Fibroblast of upper back skin (primary cell): Measurements from ENCODE around the gene VAMP5.
"Not testable (repeated sequence)": the region's sequence is repeated elsewhere in the genome, so short reads cannot be mapped to it uniquely, and the experiment has no call there.

ENCODE experiments used
- DNase-seq: peaks from one replicate; pipeline ENCODE4 v3.0.0-alpha.2; 2013

The VAMP5 gene

GRCh38 chr2:85584857-85585780 lies 888 bp downstream of the VAMP5 start:
- peak; percentile 52 for DNase-seq

- DNase-seq: peak; percentile 69
Observed at GRCh38 chr2:85585781-85586105, 1.5 kb downstream of the VAMP5 start.

DNA sequence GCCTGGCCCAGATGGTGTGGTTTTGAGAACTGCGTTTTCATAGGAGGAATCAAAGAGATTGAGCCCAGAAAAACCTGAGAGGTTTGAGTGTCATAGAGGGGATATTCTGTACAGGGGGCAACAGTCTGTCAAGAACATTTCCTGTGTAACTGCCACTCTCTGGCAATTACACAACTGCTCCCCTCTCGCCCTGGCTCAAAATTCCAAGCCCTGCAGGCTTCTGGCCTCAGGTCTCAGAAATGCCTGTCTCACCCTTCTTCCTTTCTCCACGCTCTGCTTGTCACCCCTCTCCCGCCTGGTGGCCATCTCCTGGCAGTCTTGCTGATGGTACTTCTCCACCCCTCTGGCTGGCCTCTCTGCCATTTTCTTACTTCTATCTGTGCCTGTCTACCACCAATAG lies 4.0 kb downstream of the VAMP5 start:
- no peak for DNase-seq

- no peak for DNase-seq
Observed at GRCh38 chr2:85588645-85589044, 4.4 kb downstream of the VAMP5 start.

- no peak for DNase-seq
Observed at GRCh38 chr2:85589181-85589580, 5.0 kb downstream of the VAMP5 start.

DNA sequence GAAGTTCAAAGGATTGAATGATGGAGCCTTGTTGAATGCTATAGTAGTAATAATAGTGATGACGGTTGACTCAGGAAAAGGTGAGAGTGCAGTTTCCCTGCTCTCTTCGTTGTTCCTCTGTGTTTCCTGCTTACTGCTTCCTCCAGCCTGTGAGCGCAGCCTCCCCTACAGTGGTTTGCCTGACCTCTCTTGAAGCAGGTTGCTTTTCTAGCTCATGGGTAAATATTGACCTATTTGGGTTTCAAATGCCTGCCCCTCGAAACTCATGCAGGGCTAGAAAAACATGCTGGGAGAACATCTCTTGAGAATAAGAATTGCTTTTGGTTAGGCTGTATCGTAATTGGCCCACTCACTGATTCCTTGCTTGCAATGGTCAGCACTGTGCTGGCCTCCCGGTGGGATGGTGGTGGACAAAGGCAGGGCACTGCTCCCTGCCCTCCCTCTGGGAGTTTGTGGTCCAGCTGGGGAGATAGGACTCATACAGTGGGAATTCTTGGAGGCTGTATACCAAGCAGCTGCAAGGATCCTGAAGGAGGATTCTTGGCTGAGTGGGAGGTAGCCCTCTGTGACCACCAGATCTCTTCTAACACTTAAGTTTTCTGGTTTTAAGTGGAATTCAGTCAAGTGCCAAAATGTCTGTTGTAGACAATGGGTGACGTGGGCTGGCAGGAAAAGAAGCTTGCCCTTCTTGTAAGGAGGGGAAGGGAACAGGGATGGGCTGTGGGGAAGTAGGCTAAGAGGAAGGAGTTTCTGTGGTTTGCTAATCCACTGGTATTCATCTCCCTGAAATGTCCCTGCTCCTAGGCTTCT lies 6.0 kb downstream of the VAMP5 start:
- DNase-seq: peak; percentile 92

- no peak for DNase-seq
Observed at GRCh38 chr2:85590950-85591349, 6.7 kb downstream of the VAMP5 start.

- no peak for DNase-seq
Observed at GRCh38 chr2:85591563-85591962, 7.3 kb downstream of the VAMP5 start.

DNA sequence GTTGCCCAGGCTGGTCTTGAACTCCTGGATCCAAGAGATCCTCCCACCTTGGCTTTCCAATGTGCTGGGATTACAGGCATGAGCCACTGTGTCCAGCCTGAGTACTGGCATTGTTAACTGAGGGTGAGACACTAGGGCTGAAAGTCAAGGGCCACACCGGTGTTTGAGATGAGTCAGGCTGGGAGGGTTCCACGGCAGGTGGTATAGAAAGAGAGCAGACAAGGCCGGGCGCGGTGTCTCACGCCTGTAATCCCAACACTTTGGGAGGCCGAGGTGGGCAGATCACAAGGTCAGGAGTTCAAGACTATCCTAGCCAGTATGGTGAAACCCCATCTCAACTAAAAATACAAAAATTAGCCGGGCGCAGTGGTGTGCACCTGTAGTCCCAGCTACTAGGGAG lies 8.1 kb downstream of the VAMP5 start:
- DNase-seq: not testable (repeated sequence)

- no peak for DNase-seq
Observed at GRCh38 chr2:85593023-85593422, 8.8 kb downstream of the VAMP5 start.

GRCh38 chr2:85594715-85595300 lies 10.6 kb downstream of the VAMP5 start:
- DNase-seq: no peak

GRCh38 chr2:85595301-85596025 lies 11.2 kb downstream of the VAMP5 start, which contains the start of gene RNF181:
RNF181 (plus strand) TSS chr2:85595745; CDS start chr2:85595764, 19 bp downstream.
- peak; percentile 99 for DNase-seq

DNA sequence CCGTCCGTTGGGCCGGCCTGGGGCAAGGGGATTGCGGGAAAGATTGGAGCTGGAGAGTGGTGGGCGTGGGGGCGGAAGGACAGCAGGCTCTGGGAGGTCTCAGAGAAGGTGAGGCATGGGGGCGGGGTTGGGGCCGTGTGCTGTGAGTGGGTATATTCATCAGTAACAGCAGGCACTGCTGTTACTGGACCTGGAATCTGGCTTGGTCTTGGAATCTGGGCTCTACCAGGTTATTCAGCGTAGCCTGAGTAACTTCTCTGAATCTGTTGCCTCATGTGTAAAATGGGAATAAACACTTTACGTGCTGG lies 11.7 kb downstream of the VAMP5 start:
- DNase-seq: no peak

DNA sequence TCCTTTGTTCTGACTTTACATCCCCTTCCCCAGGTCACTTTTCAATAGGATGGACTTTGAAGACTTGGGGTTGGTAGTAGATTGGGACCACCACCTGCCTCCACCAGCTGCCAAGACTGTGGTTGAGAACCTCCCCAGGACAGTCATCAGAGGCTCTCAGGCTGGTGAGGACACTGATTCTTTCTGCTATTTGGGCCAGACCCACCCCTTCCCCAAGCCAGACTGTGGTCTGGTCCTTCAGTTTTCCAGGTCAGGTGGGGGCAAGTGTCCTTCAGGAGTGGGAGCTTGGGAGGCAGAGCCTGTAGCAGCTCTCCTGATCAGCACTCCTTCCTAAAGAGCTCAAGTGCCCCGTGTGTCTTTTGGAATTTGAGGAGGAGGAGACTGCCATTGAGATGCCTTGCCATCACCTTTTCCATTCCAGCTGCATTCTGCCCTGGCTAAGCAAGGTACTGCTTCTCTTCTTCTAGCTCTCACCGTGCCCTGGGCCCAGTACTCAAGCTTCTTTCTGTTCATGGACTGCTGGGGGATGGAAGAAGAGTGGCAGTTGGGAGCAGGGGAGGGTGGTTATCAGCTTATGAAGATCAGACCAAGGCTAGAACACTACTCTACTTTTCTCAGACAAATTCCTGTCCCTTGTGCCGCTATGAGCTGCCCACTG lies 12.4 kb downstream of the VAMP5 start:
- no peak for DNase-seq

DNA sequence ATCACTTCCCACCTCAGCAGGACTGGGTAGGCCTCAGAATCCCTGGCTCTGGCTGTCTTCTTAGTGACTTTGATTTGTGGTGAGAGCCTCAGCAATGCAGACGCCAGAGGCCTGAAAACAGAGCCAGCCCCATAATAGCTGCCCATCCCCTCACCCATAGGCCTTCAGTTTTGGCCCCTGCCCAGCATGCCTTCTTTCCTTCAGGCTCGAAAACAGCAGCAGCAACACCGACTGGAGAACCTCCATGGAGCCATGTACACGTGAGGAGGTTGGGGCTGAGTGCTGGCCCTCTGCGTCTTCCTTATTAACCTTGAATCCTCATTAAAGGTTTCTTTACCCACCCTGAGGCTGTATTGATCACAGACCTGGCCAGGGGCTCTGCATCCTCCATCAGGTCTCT lies 13.0 kb downstream of the VAMP5 start:
- no peak for DNase-seq

GRCh38 chr2:85598594-85599340 lies 14.5 kb downstream of the VAMP5 start:
- DNase-seq: no peak

- DNase-seq: no peak
Observed at GRCh38 chr2:85599468-85600234, 15.4 kb downstream of the VAMP5 start.

GRCh38 chr2:85600235-85600575 lies 16.0 kb downstream of the VAMP5 start:
- no peak for DNase-seq

GRCh38 chr2:85600951-85601770 lies 16.9 kb downstream of the VAMP5 start:
- no peak for DNase-seq
